K562 (cell line): ENCODE results near the gene HACE1. TPM values are rescaled to one million over a fixed set of nuclear protein-coding genes. Genes with fewer than 3 reads are reported as not detected.

Experiments used
- ATAC-seq: fragments of 200-7000 bp; cut with Tn5 transposase; 3 replicates; pipeline ENCODE4 v1.9.1; 2020; ENCODE audit warnings: moderate library complexity
- BruUV-seq: library from RNA; stranded (reverse); fragments of 400-500 nt; replicated peaks from 2 replicates; lab custom pipeline; 2021; lab: Mats Ljungman, UMichigan
- CTCF ChIA-PET: fragments of 300-600 bp; formaldehyde crosslinking; extraction: SDS; loops from one replicate; lab custom pipeline; 2021; ENCODE audit warnings: low intra/inter-chr PET ratio; lab: Yijun Ruan, JAX
- POLR2A ChIA-PET: fragments of 300-600, 350-650 bp; sonication (Branson Sonifier 250); formaldehyde crosslinking; extraction: SDS; loops from one replicate; lab custom pipeline; 2021; ENCODE audit warnings: antibody characterized with exemption, inconsistent platforms; lab: Yijun Ruan, JAX
- DNase-seq, 4 experiments: peaks; one replicate each; pipeline versions ENCODE4 v3.0.0 to v3.0.0-alpha.2; 2011 to 2018; ENCODE audit warnings: low spot score in 3 of 4, mixed read lengths in 3 of 4; ENCODE audit errors: extremely low read depth in 1 of 4
- FAIRE-seq: peaks from 2 replicates; lab custom pipeline; 2011; peaks lifted over from hg19 to GRCh38; lab: Jason Lieb, UNC
- H2AFZ ChIP-seq: 2 replicates; pipeline ENCODE4 v1.6.0; 2011; ENCODE audit warnings: low read depth, low read length, control low read depth, inconsistent platforms
- H3K27ac ChIP-seq: fragments of 200-600 bp; 3 replicates; pipeline ENCODE4 v1.8.0; 2011; ENCODE audit warnings: low read depth, mild to moderate bottlenecking, control low read depth, inconsistent platforms, low read length, moderate library complexity, mixed read lengths; ENCODE audit errors: extremely low read depth
- H3K27me3 ChIP-seq, 2 experiments: fragments of 300-600 bp in 1 of 2; 2 replicates in 1 of 2; 3 replicates in 1 of 2; pipeline versions ENCODE4 v1.6.0 to v1.8.0; 2011; ENCODE audit warnings: inconsistent platforms in 2 of 2, low read length in 2 of 2, mild to moderate bottlenecking in 1 of 2, mixed read lengths in 1 of 2, moderate library complexity in 1 of 2; ENCODE audit not compliant: control insufficient read depth in 2 of 2, insufficient read depth in 2 of 2
- H3K36me3 ChIP-seq: fragments of 300-600 bp; 3 replicates; pipeline ENCODE4 v1.8.0; 2011; ENCODE audit warnings: mild to moderate bottlenecking, low read length, inconsistent platforms; ENCODE audit not compliant: control insufficient read depth, insufficient read depth
- H3K4me1 ChIP-seq, 2 experiments: fragments of 200-600 bp in 1 of 2; replicated peaks in 1 of 2; 2 replicates in 1 of 2; 3 replicates in 1 of 2; pipeline versions ENCODE4 v1.5.1 to v1.8.0; 2011; ENCODE audit warnings: inconsistent platforms in 2 of 2, low read length in 2 of 2, mild to moderate bottlenecking in 1 of 2, mixed read lengths in 1 of 2, moderate library complexity in 1 of 2; ENCODE audit not compliant: control insufficient read depth in 2 of 2, insufficient read depth in 2 of 2
- H3K4me2 ChIP-seq: 2 replicates; pipeline ENCODE4 v1.6.1; 2011; ENCODE audit warnings: low read length, control low read depth, inconsistent platforms, mixed read lengths; ENCODE audit not compliant: insufficient read depth
- H3K4me3 ChIP-seq: fragments of 200-600 bp; sonication (generic), shearing (Covaris generic); 2 replicates; pipeline ENCODE4 v1.5.1; 2016; ENCODE audit warnings: control low read depth, inconsistent platforms
- H3K79me2 ChIP-seq: fragments of 200-600 bp; 3 replicates; pipeline ENCODE4 v1.8.0; 2011; ENCODE audit warnings: low read length, inconsistent platforms; ENCODE audit not compliant: control insufficient read depth, insufficient read depth
- H3K9ac ChIP-seq, 2 experiments: 2 replicates each; pipeline versions ENCODE4 v1.6.0 to v1.6.1; 2011; ENCODE audit warnings: low read depth in 2 of 2, low read length in 2 of 2, control low read depth in 1 of 2, inconsistent platforms in 1 of 2, mild to moderate bottlenecking in 1 of 2, mixed read lengths in 1 of 2; ENCODE audit not compliant: insufficient read depth in 1 of 2
- H3K9me1 ChIP-seq: one replicate; pipeline ENCODE4 v1.6.0; 2011; ENCODE audit warnings: inconsistent platforms, mild to moderate bottlenecking, low read length, moderate library complexity; ENCODE audit not compliant: control insufficient read depth, insufficient read depth
- H3K9me3 ChIP-seq: replicated peaks from 2 replicates; pipeline ENCODE4 v1.5.1; 2011; ENCODE audit warnings: low read depth, low read length, inconsistent platforms; ENCODE audit not compliant: control insufficient read depth, insufficient read depth
- H4K20me1 ChIP-seq: replicated peaks from 2 replicates; pipeline ENCODE4 v1.6.1; 2011; ENCODE audit warnings: low read length, inconsistent platforms, mixed read lengths; ENCODE audit not compliant: control insufficient read depth, insufficient read depth
- CEBPB ChIP-seq: fragments of 450-650 bp; IDR thresholded peaks from 2 replicates; pipeline ENCODE4 v1.6.1; 2016; ENCODE audit warnings: missing genetic modification characterization, missing compliant biosample characterization
- KDM1A ChIP-seq, 2 experiments: fragments of 450-650 bp; IDR thresholded peaks; 2 replicates each; pipeline ENCODE4 v1.6.1; 2016; ENCODE audit warnings: mild to moderate bottlenecking in 2 of 2
- PHB ChIP-seq: fragments of 250-450 bp; sonication (Bioruptor Pico); IDR thresholded peaks from 2 replicates; pipeline ENCODE4 v1.5.0; 2021
- SMARCE1 ChIP-seq: fragments of 450-650 bp; IDR thresholded peaks from 2 replicates; pipeline ENCODE4 v1.7.1; 2016; ENCODE audit warnings: mild to moderate bottlenecking
- TOE1 ChIP-seq, 2 experiments: fragments of 450-650 bp in 1 of 2; sonication (generic) in 1 of 2; formaldehyde crosslinking in 1 of 2; IDR thresholded peaks; 2 replicates each; pipeline versions ENCODE4 v1.7.1 to v1.8.0; 2016 to 2022; ENCODE audit warnings: borderline replicate concordance in 2 of 2, mild to moderate bottlenecking in 2 of 2, antibody characterized with exemption in 1 of 2, inconsistent platforms in 1 of 2, low read depth in 1 of 2, missing genetic modification reagents in 1 of 2, moderate library complexity in 1 of 2
- ZNF324 ChIP-seq: fragments of 250-450 bp; sonication (Bioruptor Pico); IDR thresholded peaks from 2 replicates; pipeline ENCODE4 v1.4.0; 2020; ENCODE audit warnings: mild to moderate bottlenecking
- ZNF408 ChIP-seq: fragments of 250-450 bp; sonication (Bioruptor Pico); IDR thresholded peaks from 2 replicates; pipeline ENCODE4 v1.4.0; 2020; ENCODE audit warnings: low read depth, mild to moderate bottlenecking, moderate library complexity
- ZNF584 ChIP-seq: fragments of 200-800 bp; sonication (Bioruptor generic); IDR thresholded peaks from 2 replicates; pipeline ENCODE4 v1.6.1; 2016; ENCODE audit warnings: low read depth, mild to moderate bottlenecking, missing genetic modification characterization, missing compliant biosample characterization
- WGBS: fragments of 100-300 bp; shearing (Covaris generic); methylation state at CpG from one replicate; pipeline ENCODE4 v1.1.6; 2016; ENCODE audit warnings: low coverage, mixed read lengths; ENCODE audit not compliant: insufficient coverage; ENCODE audit errors: missing lambda C conversion rate; 5-methylcytosine and 5-hydroxymethylcytosine counted together
- in situ Hi-C: fragments of 300-500 bp; cut with MboI; formaldehyde crosslinking; loops from 4 replicates; pipeline ENCODE4 v1.15.0; 2018; ENCODE audit warnings: inconsistent platforms, mixed read lengths
- intact Hi-C: fragments of 100-400 bp; cut with micrococcal nuclease; formaldehyde crosslinking; loops from 2 replicates; pipeline ENCODE4 v1.14.2; 2022
- polyA plus RNA-seq, 8 experiments: library from polyadenylated mRNA; depleted of rRNA in 4 of 8; stranded (reverse) in 5 of 8; unstranded in 3 of 8; fragments of >200 nt; fragmentation: Nextera tagmentation in 2 of 8; fragmentation: Illumina TruSeq in 1 of 8; extraction: Ambion mirVana in 2 of 8; extraction: Trizol in 1 of 8; gene quantifications; 2 replicates each; pipeline versions ENCODE4 v1.2.1 to v1.2.3, GENCODE V29; 2011 to 2014; ENCODE audit warnings: inconsistent platforms in 1 of 8, missing spikeins in 1 of 8
- total RNA-seq, 7 experiments: library from RNA; depleted of rRNA in 6 of 7; stranded (reverse); fragments of >200 nt in 6 of 7; fragmentation: Illumina TruSeq in 2 of 7; extraction: Trizol in 2 of 7; gene quantifications; 2 replicates each; pipeline versions ENCODE4 v1.2.1 to v1.2.3, GENCODE V29; 2011 to 2021; ENCODE audit warnings: low replicate concordance in 1 of 7
- TF ChIP-seq, protein P1 (sequence below): IDR thresholded peaks from 3 replicates; pipeline ENCODE4 v1.6.1; 2011; ENCODE audit warnings: borderline replicate concordance, mild to moderate bottlenecking, moderate library complexity; ENCODE audit not compliant: insufficient read length; ENCODE audit errors: extremely low read depth
- TF ChIP-seq, protein P2 (sequence below): fragments of 250-450 bp; sonication (Bioruptor Pico); IDR thresholded peaks from 2 replicates; pipeline ENCODE4 v1.8.0; 2021; ENCODE audit warnings: moderate library complexity, mild to moderate bottlenecking, inconsistent platforms
- TF ChIP-seq, protein P3 (sequence below): fragments of 450-650 bp; formaldehyde crosslinking; IDR thresholded peaks from 2 replicates; pipeline ENCODE4 v1.4.0; 2022; ENCODE audit warnings: mild to moderate bottlenecking, moderate library complexity
- TF ChIP-seq, protein P4 (sequence below), 2 experiments: fragments of 450-650 bp; IDR thresholded peaks; 2 replicates each; pipeline ENCODE4 v1.6.1; 2016
- TF ChIP-seq, protein P5 (sequence below): fragments of 250-450 bp; sonication (Bioruptor Pico); IDR thresholded peaks from 2 replicates; pipeline ENCODE4 v1.8.0; 2021; ENCODE audit warnings: borderline replicate concordance, mild to moderate bottlenecking, moderate library complexity; ENCODE audit not compliant: poor library complexity, severe bottlenecking

HACE1 gene
- total and polyA plus RNA-seq, 9 of the 15 experiments (the other 6 are each of a cell fraction or from before 2014, with no cell fraction given), result 3.6 to 19.9 (median 9.1) TPM

DNA sequence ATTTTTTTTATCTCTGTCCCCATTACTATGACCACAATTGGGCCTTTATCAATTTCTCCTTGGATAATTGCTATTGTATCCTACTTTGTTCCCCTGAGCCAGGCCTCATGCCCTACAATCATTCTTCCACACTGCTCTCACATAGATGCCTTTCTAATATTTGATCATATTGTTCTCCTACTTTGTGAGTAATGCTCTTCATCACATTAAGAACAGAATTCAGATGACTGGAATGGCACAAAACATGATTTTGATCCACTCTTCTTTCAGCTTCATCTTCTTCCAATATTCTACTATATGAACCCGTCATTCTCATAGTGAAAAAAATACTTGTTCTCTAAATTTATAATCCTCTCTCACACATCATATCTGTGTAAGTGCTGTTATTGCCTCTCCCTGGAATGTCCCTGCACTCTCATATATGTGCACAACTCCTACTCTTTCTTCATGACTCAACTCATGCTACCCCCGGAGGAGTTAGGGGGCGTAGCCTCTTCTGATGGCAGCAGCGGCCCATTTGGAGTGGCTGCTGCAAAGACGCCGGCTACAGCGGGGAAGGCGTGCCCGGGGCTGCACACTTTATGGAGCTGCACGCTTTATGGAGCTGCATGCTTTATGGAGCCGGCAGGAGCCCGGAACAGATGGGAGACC, 25.3 kb upstream of the HACE1 start:
- Histone ChIP-seq H3K27me3 (peaks cover 2 to 10% of the 10 kb centered on the region in 2 experiments; a peak in 3 of 5 replicates), H3K4me2 (no peak overlapping the region), H3K27ac (no peak overlapping the region), H3K9me3 (peaks cover 10% of the 10 kb centered on the region), H4K20me1 (no peaks in the 10 kb centered on the region), H2AFZ (no peak overlapping the region), H3K4me1 (peaks cover 0 to 8% of the 10 kb centered on the region in 2 experiments; a peak in 2 of 5 replicates), H3K36me3 (no peaks in the 10 kb centered on the region), H3K9me1 (no peaks in the 10 kb centered on the region), H3K79me2 (no peaks in the 10 kb centered on the region), H3K9ac (peak overlapping the region in 1 of 2 experiments; percentile 46; a peak in 1 of 4 replicates), H3K4me3 (no peak overlapping the region)
- ChIA-PET POLR2A (no interaction called here), CTCF (no interaction called here)
- DNase-seq (no peak), ATAC-seq (no peak; the same call in 1 of the 3 replicates), FAIRE-seq (no peak)
- no TSS peak for BruUV-seq
- WGBS, result 4% methylated on average over 12 of the region's 12 CpGs
- in situ Hi-C loops (no loop called here), intact Hi-C loops (no loop called here)
- TF ChIP-seq TOE1 (IDR thresholded peaks at IDR 0.05; ENCODE audit: borderline replicate concordance) (no peak), TOE1 (CRISPR knock-in tag; IDR thresholded peaks at IDR 0.05; ENCODE audit: borderline replicate concordance, low read depth) (no peak), CEBPB (tag) (no peak), ZNF408 (no peak), PHB (CRISPR knock-in tag) (no peak), ZNF324 (CRISPR knock-in tag) (no peak), SMARCE1 (no peak), KDM1A (IDR thresholded peaks at IDR 0.05) (no peak), ZNF584 (CRISPR knock-in tag) (no peak)
- TF ChIP-seq, protein P1, sequence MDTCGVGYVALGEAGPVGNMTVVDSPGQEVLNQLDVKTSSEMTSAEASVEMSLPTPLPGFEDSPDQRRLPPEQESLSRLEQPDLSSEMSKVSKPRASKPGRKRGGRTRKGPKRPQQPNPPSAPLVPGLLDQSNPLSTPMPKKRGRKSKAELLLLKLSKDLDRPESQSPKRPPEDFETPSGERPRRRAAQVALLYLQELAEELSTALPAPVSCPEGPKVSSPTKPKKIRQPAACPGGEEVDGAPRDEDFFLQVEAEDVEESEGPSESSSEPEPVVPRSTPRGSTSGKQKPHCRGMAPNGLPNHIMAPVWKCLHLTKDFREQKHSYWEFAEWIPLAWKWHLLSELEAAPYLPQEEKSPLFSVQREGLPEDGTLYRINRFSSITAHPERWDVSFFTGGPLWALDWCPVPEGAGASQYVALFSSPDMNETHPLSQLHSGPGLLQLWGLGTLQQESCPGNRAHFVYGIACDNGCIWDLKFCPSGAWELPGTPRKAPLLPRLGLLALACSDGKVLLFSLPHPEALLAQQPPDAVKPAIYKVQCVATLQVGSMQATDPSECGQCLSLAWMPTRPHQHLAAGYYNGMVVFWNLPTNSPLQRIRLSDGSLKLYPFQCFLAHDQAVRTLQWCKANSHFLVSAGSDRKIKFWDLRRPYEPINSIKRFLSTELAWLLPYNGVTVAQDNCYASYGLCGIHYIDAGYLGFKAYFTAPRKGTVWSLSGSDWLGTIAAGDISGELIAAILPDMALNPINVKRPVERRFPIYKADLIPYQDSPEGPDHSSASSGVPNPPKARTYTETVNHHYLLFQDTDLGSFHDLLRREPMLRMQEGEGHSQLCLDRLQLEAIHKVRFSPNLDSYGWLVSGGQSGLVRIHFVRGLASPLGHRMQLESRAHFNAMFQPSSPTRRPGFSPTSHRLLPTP, result no peak
- TF ChIP-seq, protein P2, sequence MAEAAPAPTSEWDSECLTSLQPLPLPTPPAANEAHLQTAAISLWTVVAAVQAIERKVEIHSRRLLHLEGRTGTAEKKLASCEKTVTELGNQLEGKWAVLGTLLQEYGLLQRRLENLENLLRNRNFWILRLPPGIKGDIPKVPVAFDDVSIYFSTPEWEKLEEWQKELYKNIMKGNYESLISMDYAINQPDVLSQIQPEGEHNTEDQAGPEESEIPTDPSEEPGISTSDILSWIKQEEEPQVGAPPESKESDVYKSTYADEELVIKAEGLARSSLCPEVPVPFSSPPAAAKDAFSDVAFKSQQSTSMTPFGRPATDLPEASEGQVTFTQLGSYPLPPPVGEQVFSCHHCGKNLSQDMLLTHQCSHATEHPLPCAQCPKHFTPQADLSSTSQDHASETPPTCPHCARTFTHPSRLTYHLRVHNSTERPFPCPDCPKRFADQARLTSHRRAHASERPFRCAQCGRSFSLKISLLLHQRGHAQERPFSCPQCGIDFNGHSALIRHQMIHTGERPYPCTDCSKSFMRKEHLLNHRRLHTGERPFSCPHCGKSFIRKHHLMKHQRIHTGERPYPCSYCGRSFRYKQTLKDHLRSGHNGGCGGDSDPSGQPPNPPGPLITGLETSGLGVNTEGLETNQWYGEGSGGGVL, result no peak
- TF ChIP-seq, protein P3, sequence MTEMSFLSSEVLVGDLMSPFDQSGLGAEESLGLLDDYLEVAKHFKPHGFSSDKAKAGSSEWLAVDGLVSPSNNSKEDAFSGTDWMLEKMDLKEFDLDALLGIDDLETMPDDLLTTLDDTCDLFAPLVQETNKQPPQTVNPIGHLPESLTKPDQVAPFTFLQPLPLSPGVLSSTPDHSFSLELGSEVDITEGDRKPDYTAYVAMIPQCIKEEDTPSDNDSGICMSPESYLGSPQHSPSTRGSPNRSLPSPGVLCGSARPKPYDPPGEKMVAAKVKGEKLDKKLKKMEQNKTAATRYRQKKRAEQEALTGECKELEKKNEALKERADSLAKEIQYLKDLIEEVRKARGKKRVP, result no peak
- TF ChIP-seq, protein P4, sequence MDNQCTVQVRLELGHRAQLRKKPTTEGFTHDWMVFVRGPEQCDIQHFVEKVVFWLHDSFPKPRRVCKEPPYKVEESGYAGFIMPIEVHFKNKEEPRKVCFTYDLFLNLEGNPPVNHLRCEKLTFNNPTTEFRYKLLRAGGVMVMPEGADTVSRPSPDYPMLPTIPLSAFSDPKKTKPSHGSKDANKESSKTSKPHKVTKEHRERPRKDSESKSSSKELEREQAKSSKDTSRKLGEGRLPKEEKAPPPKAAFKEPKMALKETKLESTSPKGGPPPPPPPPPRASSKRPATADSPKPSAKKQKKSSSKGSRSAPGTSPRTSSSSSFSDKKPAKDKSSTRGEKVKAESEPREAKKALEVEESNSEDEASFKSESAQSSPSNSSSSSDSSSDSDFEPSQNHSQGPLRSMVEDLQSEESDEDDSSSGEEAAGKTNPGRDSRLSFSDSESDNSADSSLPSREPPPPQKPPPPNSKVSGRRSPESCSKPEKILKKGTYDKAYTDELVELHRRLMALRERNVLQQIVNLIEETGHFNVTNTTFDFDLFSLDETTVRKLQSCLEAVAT (IDR thresholded peaks at IDR 0.05), result no peak
- TF ChIP-seq, protein P5, sequence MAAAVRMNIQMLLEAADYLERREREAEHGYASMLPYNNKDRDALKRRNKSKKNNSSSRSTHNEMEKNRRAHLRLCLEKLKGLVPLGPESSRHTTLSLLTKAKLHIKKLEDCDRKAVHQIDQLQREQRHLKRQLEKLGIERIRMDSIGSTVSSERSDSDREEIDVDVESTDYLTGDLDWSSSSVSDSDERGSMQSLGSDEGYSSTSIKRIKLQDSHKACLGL (CRISPR knock-in tag), result no peak
